ENCODE measurements around the gene DEFB131B. TPM values are rescaled to one million over a fixed set of nuclear protein-coding genes. Genes with fewer than 3 reads are reported as not detected.

The DEFB131B gene
- total and polyA plus RNA-seq, 9 of the 15 experiments (the other 6 are each of a cell fraction or from before 2014, with no cell fraction given), result not detected

DNA sequence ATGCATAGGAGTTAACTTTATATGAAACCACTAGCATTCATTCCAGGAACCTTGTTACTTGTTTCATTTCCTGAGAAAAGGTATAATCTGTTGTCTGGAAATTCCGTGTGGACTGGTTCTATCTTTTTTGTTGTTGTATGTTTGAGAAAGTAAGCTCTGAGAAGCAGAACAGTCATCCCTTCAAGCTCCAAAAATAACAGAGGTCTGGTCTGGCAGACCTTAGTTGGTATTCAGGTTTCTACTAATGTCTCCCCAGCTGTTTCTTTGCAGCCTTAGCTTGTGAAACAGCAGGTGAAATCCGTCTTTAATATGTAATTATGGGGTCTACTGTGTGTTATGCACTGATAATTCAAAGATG, 53.0 kb downstream of the DEFB131B start:
- no TSS peak for BruUV-seq (replicated peaks)
- no peak for DNase-seq (ENCODE audit: extremely low read depth in 1 of 4, low spot score in 3 of 4)
- CTCF ChIA-PET (ENCODE audit: low intra/inter-chr PET ratio), result no interaction called here
- FAIRE-seq, result no peak
- Histone ChIP-seq H3K27ac (ENCODE audit: extremely low read depth, low read depth, low read length) (no peak overlapping the region), H3K9me1 (ENCODE audit: control insufficient read depth, insufficient read depth, low read length) (no peaks in the 10 kb centered on the region), H3K79me2 (ENCODE audit: control insufficient read depth, insufficient read depth, low read length) (peaks cover 90% of the 10 kb centered on the region), H3K4me1 (replicated peaks in 1 of 2; ENCODE audit: control insufficient read depth in 2 of 2, insufficient read depth in 2 of 2, low read length in 2 of 2) (peaks cover 6 to 8% of the 10 kb centered on the region in 2 experiments; a peak in 2 of 5 replicates), H3K27me3 (ENCODE audit: control insufficient read depth in 2 of 2, insufficient read depth in 2 of 2, low read length in 2 of 2) (no peaks in the 10 kb centered on the region), H3K36me3 (ENCODE audit: control insufficient read depth, insufficient read depth, low read length) (peaks cover 17% of the 10 kb centered on the region), H3K4me3 (no peak overlapping the region), H4K20me1 (replicated peaks; ENCODE audit: control insufficient read depth, insufficient read depth, low read length) (peaks cover 16% of the 10 kb centered on the region; the same call in 1 of the 2 replicates), H3K9me3 (replicated peaks; ENCODE audit: control insufficient read depth, insufficient read depth, low read depth, low read length) (no peaks in the 10 kb centered on the region), H2AFZ (ENCODE audit: low read depth, low read length) (no peak overlapping the region), H3K4me2 (ENCODE audit: insufficient read depth, low read length) (no peak overlapping the region; the same call in 1 of the 2 replicates), H3K9ac (ENCODE audit: insufficient read depth in 1 of 2, low read depth in 2 of 2, low read length in 2 of 2) (no peak overlapping the region)
- TF ChIP-seq HEY1 (CRISPR knock-in tag; IDR thresholded peaks at IDR 0.05; ENCODE audit: borderline replicate concordance) (no peak), CBX2 (IDR thresholded peaks at IDR 0.05; ENCODE audit: insufficient read depth, low read length, poor library complexity, severe bottlenecking) (no peak), SRF (CRISPR knock-in tag; IDR thresholded peaks at IDR 0.05) (no peak), TCF7 (IDR thresholded peaks at IDR 0.05; ENCODE audit: borderline replicate concordance) (no peak), ZNF354B (CRISPR knock-in tag; IDR thresholded peaks at IDR 0.05) (no peak), ESRRA (IDR thresholded peaks at IDR 0.05; ENCODE audit: borderline replicate concordance, low read depth) (no peak), POU5F1 (IDR thresholded peaks at IDR 0.05; ENCODE audit: borderline replicate concordance, low read depth, low read length, partially characterized antibody) (no peak), ZNF124 (CRISPR knock-in tag; IDR thresholded peaks at IDR 0.05) (no peak), SMAD2 (IDR thresholded peaks at IDR 0.05; ENCODE audit: low read depth, low read length) (no peak), EP300 (IDR thresholded peaks at IDR 0.05; ENCODE audit: low read length) (no peak)
- TF ChIP-seq, protein P1, sequence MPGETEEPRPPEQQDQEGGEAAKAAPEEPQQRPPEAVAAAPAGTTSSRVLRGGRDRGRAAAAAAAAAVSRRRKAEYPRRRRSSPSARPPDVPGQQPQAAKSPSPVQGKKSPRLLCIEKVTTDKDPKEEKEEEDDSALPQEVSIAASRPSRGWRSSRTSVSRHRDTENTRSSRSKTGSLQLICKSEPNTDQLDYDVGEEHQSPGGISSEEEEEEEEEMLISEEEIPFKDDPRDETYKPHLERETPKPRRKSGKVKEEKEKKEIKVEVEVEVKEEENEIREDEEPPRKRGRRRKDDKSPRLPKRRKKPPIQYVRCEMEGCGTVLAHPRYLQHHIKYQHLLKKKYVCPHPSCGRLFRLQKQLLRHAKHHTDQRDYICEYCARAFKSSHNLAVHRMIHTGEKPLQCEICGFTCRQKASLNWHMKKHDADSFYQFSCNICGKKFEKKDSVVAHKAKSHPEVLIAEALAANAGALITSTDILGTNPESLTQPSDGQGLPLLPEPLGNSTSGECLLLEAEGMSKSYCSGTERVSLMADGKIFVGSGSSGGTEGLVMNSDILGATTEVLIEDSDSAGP (CRISPR knock-in tag; IDR thresholded peaks at IDR 0.05), result no peak
- POLR2A ChIA-PET, result interaction anchor here (0.7 to 6.9 kb wide), 2 partner anchors 13 to 189 kb away, joined by 3 to 55 read pairs; no protein-coding TSS in a partner anchor
- in situ Hi-C loops (cut with MboI), result no loop called here
- no peak for ATAC-seq
- intact Hi-C loops (cut with micrococcal nuclease), result no loop called here
- WGBS (ENCODE audit: insufficient coverage, low coverage, missing lambda C conversion rate), result 21% methylated on average over 2 of the region's 2 CpGs

Measured in K562 (cell line).